ENCODE measurements around the gene FTO. TPM values are rescaled to one million over a fixed set of nuclear protein-coding genes. Genes with fewer than 3 reads are reported as not detected.
A peak's percentile ranks its signal among the peaks of the same experiment; 100 is the strongest.

The FTO gene
- total and polyA plus RNA-seq, 12 donors = 17.8 to 310 (median 156) TPM

GRCh38 chr16:54140057-54140787, 436.3 kb downstream of the FTO start:
- Histone ChIP-seq H3K9me3 (replicated peaks in 1 of 3) (no peaks in the 10 kb centered on the region), H3K27ac (no peak overlapping the region), H3K4me3 (no peak overlapping the region), H3K36me3 (replicated peaks in 1 of 2) (no peaks in the 10 kb centered on the region), H3K27me3 (peaks cover 6% of the 10 kb centered on the region), H3K4me1 (replicated peaks in 1 of 2) (no peaks in the 10 kb centered on the region)
- intact Hi-C loops (cut with DNase I) = no loop called here
- peak in 3 of 7 donors; percentile 22 to 41 (median 23) for DNase-seq
- TF ChIP-seq CTCF (IDR thresholded peaks at IDR 0.05) = peak in 2 of 6 experiments; percentile 9 to 17
- TF ChIP-seq POLR2A (IDR thresholded peaks at IDR 0.05) = no peak
- WGBS, 4 donors = 62 to 79% (median 69%) methylated on average over 3 to 4 of the region's 4 CpGs

- no peaks in the 10 kb centered on the region for H3K4me1 ChIP-seq (replicated peaks in 1 of 2)
- no peak for DNase-seq
Measured at GRCh38 chr16:54140788-54141136, 436.8 kb downstream of the FTO start.

GRCh38 chr16:54142787-54143186, 438.8 kb downstream of the FTO start:
- WGBS, 4 donors = 67 to 91% (median 77%) methylated on average over 4 of the region's 4 CpGs
- intact Hi-C loops (cut with DNase I) = no loop called here
- Histone ChIP-seq H3K27me3 (peaks cover 6% of the 10 kb centered on the region), H3K4me3 (no peak overlapping the region), H3K27ac (no peak overlapping the region), H3K9me3 (replicated peaks in 1 of 3) (no peaks in the 10 kb centered on the region), H3K4me1 (replicated peaks in 1 of 2) (no peaks in the 10 kb centered on the region), H3K36me3 (replicated peaks in 1 of 2) (no peaks in the 10 kb centered on the region)
- no peak for DNase-seq
- TF ChIP-seq CTCF (IDR thresholded peaks at IDR 0.05) (no peak), POLR2A (IDR thresholded peaks at IDR 0.05) (no peak)

More at GRCh38 chr16:54140788-54141136, 436.8 kb downstream of the FTO start:
- no peaks in the 10 kb centered on the region for H3K9me3 ChIP-seq (replicated peaks in 1 of 3)
- no peak for TF ChIP-seq CTCF (IDR thresholded peaks at IDR 0.05)
- TF ChIP-seq POLR2A (IDR thresholded peaks at IDR 0.05) = no peak
- intact Hi-C loops (cut with DNase I) = no loop called here
- H3K36me3 ChIP-seq (replicated peaks in 1 of 2) = no peaks in the 10 kb centered on the region
- WGBS, 4 donors = 81 to 88% (median 85%) methylated on average over 4 of the region's 4 CpGs
- peaks cover 6% of the 10 kb centered on the region for H3K27me3 ChIP-seq
- H3K4me3 ChIP-seq = no peak overlapping the region
- H3K27ac ChIP-seq = no peak overlapping the region

GRCh38 chr16:54143410-54143809, 439.5 kb downstream of the FTO start:
- DNase-seq = no peak
- H3K4me3 ChIP-seq = no peak overlapping the region
- intact Hi-C loops (cut with DNase I) = no loop called here
- H3K36me3 ChIP-seq (replicated peaks in 1 of 2) = no peaks in the 10 kb centered on the region
- H3K9me3 ChIP-seq (replicated peaks in 1 of 3) = no peaks in the 10 kb centered on the region
- TF ChIP-seq CTCF (IDR thresholded peaks at IDR 0.05) = no peak
- 85 to 90% (median 88%) methylated on average over 4 of the region's 4 CpGs for WGBS, 4 donors
- no peak overlapping the region for H3K27ac ChIP-seq
- no peaks in the 10 kb centered on the region for H3K4me1 ChIP-seq (replicated peaks in 1 of 2)
- H3K27me3 ChIP-seq = peaks cover 6% of the 10 kb centered on the region

Measured in adrenal gland (tissue), 12 donors.